ENCODE measurements around the gene DNAL1.

DNA sequence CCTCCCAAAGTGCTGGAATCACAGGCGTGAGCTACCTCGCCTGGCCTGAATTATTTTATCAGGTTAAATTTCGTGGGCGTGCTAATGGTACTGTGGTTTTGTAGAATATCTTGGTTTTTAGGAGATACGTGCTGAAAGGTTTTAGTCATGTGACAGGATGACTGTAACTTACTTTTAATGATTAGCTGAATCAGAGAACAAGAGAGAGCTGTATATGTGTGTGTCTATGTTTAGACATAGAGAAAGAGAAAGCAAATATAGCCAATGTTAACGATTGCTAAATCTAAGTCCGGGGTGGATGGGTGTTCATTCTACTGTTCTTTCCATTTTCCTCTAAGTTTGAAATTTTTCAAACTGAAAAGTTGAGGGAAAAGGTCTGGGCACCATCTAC, 78.6 kb downstream of the DNAL1 start:
- TF ChIP-seq, protein P1, sequence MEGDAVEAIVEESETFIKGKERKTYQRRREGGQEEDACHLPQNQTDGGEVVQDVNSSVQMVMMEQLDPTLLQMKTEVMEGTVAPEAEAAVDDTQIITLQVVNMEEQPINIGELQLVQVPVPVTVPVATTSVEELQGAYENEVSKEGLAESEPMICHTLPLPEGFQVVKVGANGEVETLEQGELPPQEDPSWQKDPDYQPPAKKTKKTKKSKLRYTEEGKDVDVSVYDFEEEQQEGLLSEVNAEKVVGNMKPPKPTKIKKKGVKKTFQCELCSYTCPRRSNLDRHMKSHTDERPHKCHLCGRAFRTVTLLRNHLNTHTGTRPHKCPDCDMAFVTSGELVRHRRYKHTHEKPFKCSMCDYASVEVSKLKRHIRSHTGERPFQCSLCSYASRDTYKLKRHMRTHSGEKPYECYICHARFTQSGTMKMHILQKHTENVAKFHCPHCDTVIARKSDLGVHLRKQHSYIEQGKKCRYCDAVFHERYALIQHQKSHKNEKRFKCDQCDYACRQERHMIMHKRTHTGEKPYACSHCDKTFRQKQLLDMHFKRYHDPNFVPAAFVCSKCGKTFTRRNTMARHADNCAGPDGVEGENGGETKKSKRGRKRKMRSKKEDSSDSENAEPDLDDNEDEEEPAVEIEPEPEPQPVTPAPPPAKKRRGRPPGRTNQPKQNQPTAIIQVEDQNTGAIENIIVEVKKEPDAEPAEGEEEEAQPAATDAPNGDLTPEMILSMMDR (IDR thresholded peaks at IDR 0.05): no peak
- no peak for TF ChIP-seq POLR2A (IDR thresholded peaks at IDR 0.05)
